Stomach (tissue), 9 donors: ENCODE results near the gene STARD3. TPM values are rescaled to one million over a fixed set of nuclear protein-coding genes. Genes with fewer than 3 reads are reported as not detected.

Experiments used
- DNase-seq, 2 donors: peaks; one replicate each; pipeline versions ENCODE4 v3.0.0 to v3.0.0-alpha.2; 2013 to 2019
- H3K27ac ChIP-seq, 5 donors: fragments of 200-600 bp in 4 of 5; sonication (generic) in 4 of 5; one replicate each; pipeline ENCODE4 v1.5.1; 2013 to 2019; ENCODE audit warnings: mild to moderate bottlenecking in 1 of 5, moderate library complexity in 1 of 5
- H3K27me3 ChIP-seq, 3 donors: fragments of 200-600 bp; sonication (generic); one replicate each; pipeline ENCODE4 v1.5.1; 2017 to 2019; ENCODE audit warnings: mixed run types in 1 of 3
- H3K36me3 ChIP-seq, 4 donors: fragments of 200-600 bp; sonication (generic); 1 replicate in 3 of 4; 2 replicates in 1 of 4; pipeline ENCODE4 v1.5.1; 2016 to 2019
- H3K4me1 ChIP-seq, 4 donors: fragments of 200-600 bp; sonication (generic); one replicate each; pipeline ENCODE4 v1.5.1; 2016 to 2019
- H3K4me3 ChIP-seq, 4 donors: fragments of 200-600 bp; sonication (generic) in 3 of 4; one replicate each; pipeline ENCODE4 v1.5.1; 2016 to 2019; ENCODE audit warnings: mild to moderate bottlenecking in 1 of 4
- H3K9me3 ChIP-seq, 4 donors: fragments of 200-600 bp; sonication (generic); one replicate each; pipeline ENCODE4 v1.5.1; 2016 to 2019
- EP300 ChIP-seq: sonication (generic); formaldehyde crosslinking; IDR thresholded peaks from one replicate; pipeline ENCODE4 v1.6.1; 2017; ENCODE audit warnings: antibody characterized with exemption
- POLR2A ChIP-seq, 4 donors: fragments of 450-650 bp; IDR thresholded peaks; one replicate each; pipeline ENCODE4 v1.6.1; 2016; ENCODE audit warnings: antibody characterized with exemption in 4 of 4, control low read depth in 2 of 4, mild to moderate bottlenecking in 1 of 4, moderate library complexity in 1 of 4
- POLR2AphosphoS5 ChIP-seq, 3 donors: sonication (generic); formaldehyde crosslinking; IDR thresholded peaks; one replicate each; pipeline ENCODE4 v1.6.1; 2016; ENCODE audit warnings: antibody characterized with exemption in 3 of 3
- WGBS, 5 donors: extraction: QIAGEN DNeasy Blood & Tissue Kit in 3 of 5; methylation state at CpG; one replicate each; pipeline versions ENCODE4 v1.1.5 to v1.1.7; 2013 to 2018; 5-methylcytosine and 5-hydroxymethylcytosine counted together
- intact Hi-C: fragments of 100-400 bp; cut with DNase I; formaldehyde crosslinking; loops from one replicate; pipeline ENCODE4 v1.15.1; 2023; ENCODE audit warnings: low total_unique reads
- polyA plus RNA-seq, 3 donors: library from polyadenylated mRNA; stranded (reverse); fragments of 200-250 nt; gene quantifications; one replicate each; pipeline ENCODE4 v1.2.3, GENCODE V29; 2013
- total RNA-seq, 5 donors: library from RNA; depleted of rRNA; stranded (reverse); fragments of >200 nt; gene quantifications; one replicate each; pipeline versions ENCODE4 v1.1.0 to v1.2.3, GENCODE V29; 2014 to 2016
- TF ChIP-seq, protein P1 (sequence below), 7 experiments: fragments of 450-650 bp in 4 of 7; fragments of 200-600 bp in 3 of 7; sonication (generic) in 3 of 7; IDR thresholded peaks; one replicate each; pipeline ENCODE4 v1.5.1; 2016 to 2019; ENCODE audit warnings: antibody characterized with exemption in 7 of 7, control low read depth in 2 of 7, mild to moderate bottlenecking in 1 of 7
- donor health status: healthy with polysubstance abuse.
- donor health status: Bipolar disorder and iron deficiency.
- donor health status: healthy.

Gene STARD3
- total and polyA plus RNA-seq, 8 donors, result 26.4 to 1,091 (median 52.0) TPM

DNA sequence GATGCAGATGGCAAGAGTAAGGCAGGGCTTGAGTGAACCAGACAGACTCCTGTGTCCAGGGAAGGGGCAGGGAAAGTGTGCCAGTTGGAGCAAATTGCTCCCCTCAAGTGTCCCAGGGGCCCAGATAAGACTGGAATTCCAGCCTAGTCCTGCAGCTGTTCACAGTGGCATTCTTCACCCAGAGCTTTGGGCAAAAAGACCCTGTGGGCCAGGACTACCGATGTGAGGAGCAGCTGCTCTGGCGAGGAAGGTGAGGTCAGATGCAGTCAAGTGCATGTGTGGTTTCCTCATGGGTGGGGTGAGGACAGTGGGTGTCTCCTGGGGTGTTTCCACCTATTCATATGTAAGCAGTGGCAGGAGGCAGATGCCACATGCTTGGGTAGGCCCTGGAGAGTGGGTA is 43.6 kb upstream of the STARD3 start:
- no peak overlapping the region for H3K4me3 ChIP-seq
- DNase-seq, result no peak
- no peak overlapping the region for H3K27ac ChIP-seq
- H3K4me1 ChIP-seq, result peaks cover 0 to 22% (median 6%) of the 10 kb centered on the region in 4 donors
- TF ChIP-seq, protein P1, sequence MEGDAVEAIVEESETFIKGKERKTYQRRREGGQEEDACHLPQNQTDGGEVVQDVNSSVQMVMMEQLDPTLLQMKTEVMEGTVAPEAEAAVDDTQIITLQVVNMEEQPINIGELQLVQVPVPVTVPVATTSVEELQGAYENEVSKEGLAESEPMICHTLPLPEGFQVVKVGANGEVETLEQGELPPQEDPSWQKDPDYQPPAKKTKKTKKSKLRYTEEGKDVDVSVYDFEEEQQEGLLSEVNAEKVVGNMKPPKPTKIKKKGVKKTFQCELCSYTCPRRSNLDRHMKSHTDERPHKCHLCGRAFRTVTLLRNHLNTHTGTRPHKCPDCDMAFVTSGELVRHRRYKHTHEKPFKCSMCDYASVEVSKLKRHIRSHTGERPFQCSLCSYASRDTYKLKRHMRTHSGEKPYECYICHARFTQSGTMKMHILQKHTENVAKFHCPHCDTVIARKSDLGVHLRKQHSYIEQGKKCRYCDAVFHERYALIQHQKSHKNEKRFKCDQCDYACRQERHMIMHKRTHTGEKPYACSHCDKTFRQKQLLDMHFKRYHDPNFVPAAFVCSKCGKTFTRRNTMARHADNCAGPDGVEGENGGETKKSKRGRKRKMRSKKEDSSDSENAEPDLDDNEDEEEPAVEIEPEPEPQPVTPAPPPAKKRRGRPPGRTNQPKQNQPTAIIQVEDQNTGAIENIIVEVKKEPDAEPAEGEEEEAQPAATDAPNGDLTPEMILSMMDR (IDR thresholded peaks at IDR 0.05), result no peak
- no peak for TF ChIP-seq POLR2AphosphoS5 (IDR thresholded peaks at IDR 0.05)
- no peak for TF ChIP-seq EP300
- no peak for TF ChIP-seq POLR2A (IDR thresholded peaks at IDR 0.05)
- no peaks in the 10 kb centered on the region for H3K9me3 ChIP-seq
- intact Hi-C loops, result no loop called here
- no peaks in the 10 kb centered on the region for H3K36me3 ChIP-seq
- H3K27me3 ChIP-seq, result peaks cover 24 to 72% (median 49%) of the 10 kb centered on the region in 3 donors
- WGBS, 5 donors, result 59 to 89% (median 68%) methylated on average over 2 of the region's 2 CpGs

GRCh38 chr17:39595294-39595693 is 41.6 kb upstream of the STARD3 start:
- H3K36me3 ChIP-seq, result no peaks in the 10 kb centered on the region
- WGBS, 5 donors, result 9 to 21% (median 11%) methylated on average over 4 of the region's 4 CpGs
- no peak for DNase-seq
- peaks cover 11 to 39% (median 21%) of the 10 kb centered on the region in 4 donors for H3K4me1 ChIP-seq
- H3K27me3 ChIP-seq, result peaks cover 35 to 92% (median 68%) of the 10 kb centered on the region in 3 donors
- no peak overlapping the region for H3K4me3 ChIP-seq
- intact Hi-C loops, result no loop called here
- H3K9me3 ChIP-seq, result no peaks in the 10 kb centered on the region
- TF ChIP-seq EP300, result no peak
- H3K27ac ChIP-seq, result no peak overlapping the region

DNA sequence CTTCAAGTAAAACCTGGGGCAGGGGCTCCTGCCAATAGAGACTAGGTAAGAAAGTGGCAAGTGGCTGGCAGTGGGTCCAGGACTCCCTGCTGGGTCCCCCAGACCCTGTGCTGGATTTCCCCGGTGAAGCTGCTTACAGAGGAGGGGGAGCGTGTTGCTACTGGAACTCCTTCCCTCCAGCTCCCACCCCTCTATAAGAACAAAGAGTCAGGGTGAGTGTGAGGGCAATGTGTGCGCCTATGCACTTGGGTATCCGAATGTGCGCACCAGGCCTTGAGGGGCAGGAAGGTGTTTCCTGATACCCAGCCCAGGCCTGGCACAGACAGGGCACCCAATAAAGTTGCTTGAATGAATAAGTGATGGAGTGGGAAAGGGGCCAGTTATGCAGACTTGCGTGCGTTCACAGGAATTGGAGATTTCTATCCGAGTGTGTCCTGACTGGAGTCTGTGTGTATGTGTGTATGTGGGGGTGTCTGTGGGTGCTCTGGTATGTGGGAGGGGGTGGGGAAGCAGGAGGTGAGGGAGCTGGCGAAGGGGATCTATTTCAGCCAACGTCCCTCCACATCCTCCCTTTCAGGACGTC is 40.9 kb upstream of the STARD3 start:
- H3K27ac ChIP-seq, result no peak overlapping the region
- TF ChIP-seq POLR2A (IDR thresholded peaks at IDR 0.05) (no peak), POLR2AphosphoS5 (IDR thresholded peaks at IDR 0.05) (no peak), EP300 (no peak)
- TF ChIP-seq, protein P1 (IDR thresholded peaks at IDR 0.05), result no peak
- H3K36me3 ChIP-seq, result no peaks in the 10 kb centered on the region
- no peaks in the 10 kb centered on the region for H3K9me3 ChIP-seq
- H3K4me1 ChIP-seq, result peaks cover 11 to 39% (median 21%) of the 10 kb centered on the region in 4 donors
- 14 to 22% (median 15%) methylated on average over 10 to 11 of the region's 11 CpGs for WGBS, 5 donors
- no peak overlapping the region for H3K4me3 ChIP-seq
- intact Hi-C loops, result no loop called here
- DNase-seq, result no peak
- H3K27me3 ChIP-seq, result peaks cover 35 to 99% (median 75%) of the 10 kb centered on the region in 3 donors

- TF ChIP-seq POLR2AphosphoS5 (IDR thresholded peaks at IDR 0.05) (no peak), POLR2A (IDR thresholded peaks at IDR 0.05) (no peak), EP300 (no peak)
- TF ChIP-seq, protein P1 (IDR thresholded peaks at IDR 0.05), result no peak
- WGBS, 5 donors, result 4 to 5% (median 4%) methylated on average over 26 to 47 of the region's 47 CpGs
- Histone ChIP-seq H3K9me3 (no peaks in the 10 kb centered on the region), H3K4me1 (peaks cover 11 to 39% (median 21%) of the 10 kb centered on the region in 4 donors), H3K36me3 (no peaks in the 10 kb centered on the region), H3K27me3 (peaks cover 35 to 100% (median 82%) of the 10 kb centered on the region in 3 donors), H3K27ac (no peak overlapping the region), H3K4me3 (no peak overlapping the region)
- no peak for DNase-seq
- intact Hi-C loops, result no loop called here
Observed at GRCh38 chr17:39596543-39597267, 40.2 kb upstream of the STARD3 start.
